ENCODE results near the gene RIPOR3. TPM values are rescaled to one million over a fixed set of nuclear protein-coding genes. Genes with fewer than 3 reads are reported as not detected.

The RIPOR3 gene
- total and polyA plus RNA-seq, 12 donors = 1.6 to 50.2 (median 3.3) TPM

GRCh38 chr20:50693001-50693400 is 1.7 kb upstream of the RIPOR3 start:
- Histone ChIP-seq H3K36me3 (no peaks in the 10 kb centered on the region), H3K4me3 (no peak overlapping the region), H3K4me1 (peaks cover 0 to 37% (median 33%) of the 10 kb centered on the region in 9 donors), H3K27ac (peak overlapping the region in 4 of 10 donors; percentile 60 to 79 (median 73)), H3K9me3 (no peaks in the 10 kb centered on the region), H3K27me3 (peaks cover 0 to 46% (median 9%) of the 10 kb centered on the region in 7 donors)
- TF ChIP-seq, protein P1, sequence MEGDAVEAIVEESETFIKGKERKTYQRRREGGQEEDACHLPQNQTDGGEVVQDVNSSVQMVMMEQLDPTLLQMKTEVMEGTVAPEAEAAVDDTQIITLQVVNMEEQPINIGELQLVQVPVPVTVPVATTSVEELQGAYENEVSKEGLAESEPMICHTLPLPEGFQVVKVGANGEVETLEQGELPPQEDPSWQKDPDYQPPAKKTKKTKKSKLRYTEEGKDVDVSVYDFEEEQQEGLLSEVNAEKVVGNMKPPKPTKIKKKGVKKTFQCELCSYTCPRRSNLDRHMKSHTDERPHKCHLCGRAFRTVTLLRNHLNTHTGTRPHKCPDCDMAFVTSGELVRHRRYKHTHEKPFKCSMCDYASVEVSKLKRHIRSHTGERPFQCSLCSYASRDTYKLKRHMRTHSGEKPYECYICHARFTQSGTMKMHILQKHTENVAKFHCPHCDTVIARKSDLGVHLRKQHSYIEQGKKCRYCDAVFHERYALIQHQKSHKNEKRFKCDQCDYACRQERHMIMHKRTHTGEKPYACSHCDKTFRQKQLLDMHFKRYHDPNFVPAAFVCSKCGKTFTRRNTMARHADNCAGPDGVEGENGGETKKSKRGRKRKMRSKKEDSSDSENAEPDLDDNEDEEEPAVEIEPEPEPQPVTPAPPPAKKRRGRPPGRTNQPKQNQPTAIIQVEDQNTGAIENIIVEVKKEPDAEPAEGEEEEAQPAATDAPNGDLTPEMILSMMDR (IDR thresholded peaks at IDR 0.05) = no peak
- WGBS, 2 donors = 96 to 97% methylated on average over 1 of the region's 1 CpG
- ATAC-seq (no peak), DNase-seq (no peak)
- intact Hi-C loops (cut with DNase I) = no loop called here

- H3K27me3 ChIP-seq = peaks cover 0 to 46% (median 9%) of the 10 kb centered on the region in 7 donors
- no peak overlapping the region for H3K4me3 ChIP-seq
- H3K36me3 ChIP-seq = no peaks in the 10 kb centered on the region
- H3K9me3 ChIP-seq = no peaks in the 10 kb centered on the region
- WGBS, 2 donors = 87 to 93% methylated on average over 2 of the region's 2 CpGs
- intact Hi-C loops (cut with DNase I) = no loop called here
- ATAC-seq (no peak), DNase-seq (no peak)
- H3K4me1 ChIP-seq = peaks cover 0 to 37% (median 33%) of the 10 kb centered on the region in 9 donors
- TF ChIP-seq, protein P1 (IDR thresholded peaks at IDR 0.05) = no peak
- peak overlapping the region in 6 of 10 donors; percentile 53 to 79 (median 70) for H3K27ac ChIP-seq
These were observed 1.2 kb upstream of the RIPOR3 start for GRCh38 chr20:50692552-50692933.

DNA sequence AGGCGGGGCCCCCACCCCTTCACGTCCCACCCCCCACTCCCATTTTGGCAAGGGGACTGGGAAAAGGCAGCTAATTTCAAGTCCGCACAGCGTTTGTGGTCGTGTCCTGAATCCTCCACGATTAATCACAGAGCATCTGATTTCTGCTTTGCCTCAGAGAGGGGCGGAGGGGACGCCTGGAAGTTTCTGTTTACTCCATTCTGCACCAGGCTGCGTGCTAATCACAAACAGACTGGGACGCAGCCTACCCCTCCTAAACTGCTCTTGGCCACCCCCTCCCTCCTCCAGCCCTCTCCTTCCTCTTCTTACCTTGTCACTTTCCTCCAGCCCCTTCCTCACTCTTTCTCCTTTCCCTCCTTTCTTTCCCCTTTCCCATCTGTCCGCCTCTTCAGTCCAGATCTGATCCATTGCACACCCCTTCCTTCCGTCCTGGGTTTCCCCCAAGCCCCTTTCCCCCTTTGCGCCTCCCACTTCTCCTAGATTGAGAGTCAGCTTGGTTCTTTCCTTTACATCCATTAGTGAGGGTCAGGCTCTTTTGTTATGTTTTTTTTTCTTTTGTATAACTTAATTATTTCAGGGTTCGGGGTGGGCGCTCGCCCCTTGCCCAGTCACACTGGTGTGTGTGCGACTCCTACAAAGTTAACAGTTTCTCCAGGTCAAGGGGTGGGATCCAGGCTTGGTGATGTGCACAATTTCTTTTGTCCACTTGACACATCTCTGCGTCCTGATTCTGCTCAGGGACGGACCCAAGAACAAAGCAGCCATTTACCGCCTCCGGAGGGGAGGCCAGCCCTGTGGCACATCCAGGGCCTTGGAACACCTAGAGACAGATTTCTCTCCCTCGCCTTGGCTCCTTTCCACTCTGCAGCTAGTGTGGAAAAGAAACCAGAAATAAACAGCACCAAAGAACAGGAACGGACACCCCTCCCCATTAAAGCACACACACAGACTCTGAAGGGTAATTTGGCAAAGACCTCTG is 520 bp upstream of the RIPOR3 start:
- Histone ChIP-seq H3K27ac (peak overlapping the region; percentile 35 to 79 (median 67)), H3K4me1 (peaks cover 0 to 39% (median 34%) of the 10 kb centered on the region in 9 donors), H3K9me3 (no peaks in the 10 kb centered on the region), H3K36me3 (no peaks in the 10 kb centered on the region), H3K27me3 (peaks cover 0 to 46% (median 9%) of the 10 kb centered on the region in 7 donors), H3K4me3 (peak overlapping the region; percentile 21 to 62 (median 54))
- WGBS, 2 donors = 38 to 44% methylated on average over 23 of the region's 23 CpGs
- DNase-seq (no peak), ATAC-seq (peak; percentile 20 to 56 (median 33))
- intact Hi-C loops (cut with DNase I) = no loop called here
- TF ChIP-seq, protein P1 (IDR thresholded peaks at IDR 0.05) = no peak

GRCh38 chr20:50689864-50690649 is 1.3 kb downstream of the RIPOR3 start:
- Histone ChIP-seq H3K27me3 (peaks cover 0 to 46% (median 9%) of the 10 kb centered on the region in 7 donors), H3K4me3 (peak overlapping the region; percentile 23 to 62 (median 54)), H3K4me1 (peaks cover 0 to 38% (median 28%) of the 10 kb centered on the region in 9 donors), H3K27ac (peak overlapping the region in 8 of 10 donors; percentile 33 to 79 (median 70)), H3K9me3 (no peaks in the 10 kb centered on the region), H3K36me3 (no peaks in the 10 kb centered on the region)
- DNase-seq (no peak), ATAC-seq (peak in 5 of 8 donors; percentile 5 to 46 (median 23))
- TF ChIP-seq, protein P1 (IDR thresholded peaks at IDR 0.05) = no peak
- intact Hi-C loops (cut with DNase I) = no loop called here
- WGBS, 2 donors = 28 to 39% methylated on average over 10 of the region's 10 CpGs
